HCT116 (cell line): Measurements from ENCODE around the gene RIC8B. TPM values are rescaled to one million over a fixed set of nuclear protein-coding genes. Genes with fewer than 3 reads are reported as not detected.

Experiments used
- ATAC-seq: fragments of 200-7000 bp; cut with Tn5 transposase; 2 replicates; pipeline ENCODE4 v1.9.1; 2020; ENCODE audit warnings: mild to moderate bottlenecking, moderate library complexity
- BruUV-seq: library from RNA; stranded (reverse); fragments of 400-500 nt; replicated peaks from 2 replicates; lab custom pipeline; 2021; lab: Mats Ljungman, UMichigan
- CTCF ChIA-PET: fragments of 300-600 bp; sonication (Branson Sonifier 250); formaldehyde crosslinking; loops from one replicate; lab custom pipeline; 2021; ENCODE audit warnings: antibody characterized with exemption; lab: Charles Lee
- POLR2A ChIA-PET: fragments of 300-600, 350-600 bp; sonication (Branson Sonifier 250); formaldehyde crosslinking; loops from one replicate; lab custom pipeline; 2021; ENCODE audit warnings: antibody characterized with exemption; lab: Charles Lee
- RAD21 ChIA-PET, 2 experiments: fragments of 300-600 bp; sonication (Branson Sonifier 250); formaldehyde crosslinking; loops; one replicate each; lab custom pipeline; 2023; ENCODE audit warnings: low total read pairs in 2 of 2; ENCODE audit not compliant: uncharacterized antibody in 2 of 2, unreplicated experiment in 2 of 2, low non-redundant PET in 1 of 2; lab: Charles Lee
- DNase-seq: peaks from one replicate; pipeline ENCODE4 v3.0.0-alpha.2; 2010; ENCODE audit warnings: low read depth, low spot score
- H2AFZ ChIP-seq: fragments of 200-600 bp; shearing (Covaris generic), sonication (generic); 2 replicates; pipeline ENCODE4 v1.6.1; 2017; ENCODE audit warnings: low read depth, mixed run types, mixed read lengths, antibody characterized with exemption, low read length; ENCODE audit not compliant: poor library complexity, severe bottlenecking
- H3K27ac ChIP-seq: 2 replicates; pipeline ENCODE4 v1.5.1; 2012; ENCODE audit warnings: low read depth, low read length
- H3K27me3 ChIP-seq: fragments of 200-600 bp; sonication (generic); 2 replicates; pipeline ENCODE4 v1.6.1; 2016; ENCODE audit warnings: mixed run types, low read length, mixed read lengths; ENCODE audit not compliant: insufficient read depth
- H3K36me3 ChIP-seq, 2 experiments: fragments of 200-500 bp in 1 of 2; fragments of 200-600 bp in 1 of 2; sonication (Bioruptor generic) in 1 of 2; sonication (generic) in 1 of 2; 2 replicates each; pipeline versions ENCODE4 v1.5.1 to v1.6.1; 2014 to 2016; ENCODE audit warnings: low read length in 2 of 2, inconsistent platforms in 1 of 2, mixed read lengths in 1 of 2, mixed run types in 1 of 2; ENCODE audit not compliant: insufficient read depth in 2 of 2, control insufficient read depth in 1 of 2
- H3K4me1 ChIP-seq, 2 experiments: fragments of 200-600 bp in 1 of 2; sonication (generic) in 1 of 2; 2 replicates each; pipeline versions ENCODE4 v1.5.1 to v1.6.1; 2012 to 2017; ENCODE audit warnings: low read length in 2 of 2, inconsistent platforms in 1 of 2, mild to moderate bottlenecking in 1 of 2, mixed read lengths in 1 of 2, mixed run types in 1 of 2, moderate library complexity in 1 of 2; ENCODE audit not compliant: insufficient read depth in 2 of 2, control insufficient read depth in 1 of 2
- H3K4me2 ChIP-seq: fragments of 200-600 bp; sonication (generic); 2 replicates; pipeline ENCODE4 v1.6.1; 2017; ENCODE audit warnings: mixed run types, low read length, mixed read lengths
- H3K4me3 ChIP-seq, 2 experiments: fragments of 200-600 bp in 1 of 2; sonication (generic) in 1 of 2; replicated peaks in 1 of 2; 2 replicates each; pipeline ENCODE4 v1.5.1; 2011 to 2016; ENCODE audit warnings: low read length in 2 of 2, control low read depth in 1 of 2, low read depth in 1 of 2, mild to moderate bottlenecking in 1 of 2, mixed read lengths in 1 of 2, mixed run types in 1 of 2
- H3K79me2 ChIP-seq: fragments of 200-600 bp; sonication (generic); 2 replicates; pipeline ENCODE4 v1.6.1; 2017; ENCODE audit warnings: mild to moderate bottlenecking, mixed run types, low read length, moderate library complexity, mixed read lengths; ENCODE audit not compliant: insufficient read depth
- H3K9ac ChIP-seq: fragments of 200-600 bp; sonication (generic); 2 replicates; pipeline ENCODE4 v1.6.1; 2016; ENCODE audit warnings: low read length, mixed read lengths
- H3K9me2 ChIP-seq: fragments of 200-600 bp; sonication (generic), shearing (Covaris generic); 2 replicates; pipeline ENCODE4 v1.6.1; 2017; ENCODE audit warnings: mixed run types, mild to moderate bottlenecking, moderate library complexity; ENCODE audit not compliant: insufficient read depth
- H3K9me3 ChIP-seq, 2 experiments: fragments of 200-500 bp in 1 of 2; fragments of 200-600 bp in 1 of 2; sonication (Bioruptor generic) in 1 of 2; sonication (generic) in 1 of 2; 2 replicates each; pipeline ENCODE4 v1.6.1; 2014 to 2017; ENCODE audit warnings: low read length in 2 of 2, mixed read lengths in 2 of 2, inconsistent platforms in 1 of 2, low read depth in 1 of 2, mild to moderate bottlenecking in 1 of 2, mixed run types in 1 of 2, moderate library complexity in 1 of 2; ENCODE audit not compliant: control insufficient read depth in 1 of 2, insufficient read depth in 1 of 2
- H4K20me1 ChIP-seq: fragments of 200-600 bp; sonication (generic), shearing (Covaris generic); 2 replicates; pipeline ENCODE4 v1.6.1; 2017; ENCODE audit warnings: mixed run types, mild to moderate bottlenecking, moderate library complexity; ENCODE audit not compliant: insufficient read depth
- CBX3 ChIP-seq: IDR thresholded peaks from 2 replicates; pipeline ENCODE4 v1.6.1; 2012; ENCODE audit warnings: low read depth
- CEBPB ChIP-seq: IDR thresholded peaks from 2 replicates; pipeline ENCODE4 v1.6.1; 2012; ENCODE audit warnings: low read depth
- CTCF ChIP-seq, 3 experiments: fragments of 200-600 bp in 1 of 3; sonication (generic) in 1 of 3; IDR thresholded peaks in 2 of 3; conservative IDR thresholded peaks in 1 of 3; 2 replicates each; pipeline ENCODE4 v1.5.1; 2012 to 2017; ENCODE audit warnings: low read depth in 2 of 3, low read length in 2 of 3, antibody characterized with exemption in 1 of 3, borderline replicate concordance in 1 of 3, control low read depth in 1 of 3, mild to moderate bottlenecking in 1 of 3, mixed read lengths in 1 of 3, mixed run types in 1 of 3, moderate library complexity in 1 of 3; ENCODE audit not compliant: insufficient read depth in 1 of 3
- ELF1 ChIP-seq: IDR thresholded peaks from 2 replicates; pipeline ENCODE4 v1.6.1; 2012; ENCODE audit warnings: low read depth, borderline replicate concordance
- EZH2 ChIP-seq: fragments of 200-600 bp; sonication (generic); IDR thresholded peaks from 2 replicates; pipeline ENCODE4 v1.6.1; 2017; ENCODE audit warnings: antibody characterized with exemption, mixed run types
- EZH2phosphoT487 ChIP-seq: fragments of 200-600 bp; IDR thresholded peaks from 2 replicates; pipeline ENCODE4 v1.6.1; 2018; ENCODE audit warnings: antibody characterized with exemption, borderline replicate concordance
- FOSL1 ChIP-seq: IDR thresholded peaks from 2 replicates; pipeline ENCODE4 v1.6.1; 2012; ENCODE audit warnings: low read depth
- JUND ChIP-seq: IDR thresholded peaks from 2 replicates; pipeline ENCODE4 v1.6.1; 2012
- MAX ChIP-seq: IDR thresholded peaks from 2 replicates; pipeline ENCODE4 v1.6.1; 2012
- POLR2A ChIP-seq: IDR thresholded peaks from 2 replicates; pipeline ENCODE4 v1.7.0; 2011; ENCODE audit warnings: borderline replicate concordance; ENCODE audit not compliant: insufficient read depth, insufficient read length; ENCODE audit errors: extremely low read depth
- POLR2AphosphoS5 ChIP-seq: IDR thresholded peaks from 2 replicates; pipeline ENCODE4 v1.6.1; 2011; ENCODE audit warnings: mild to moderate bottlenecking, low read depth, low read length, moderate library complexity
- RAD21 ChIP-seq: IDR thresholded peaks from 2 replicates; pipeline ENCODE4 v1.6.1; 2012; ENCODE audit warnings: low read depth, mild to moderate bottlenecking
- REST ChIP-seq: IDR thresholded peaks from 2 replicates; pipeline ENCODE4 v1.6.1; 2012; ENCODE audit warnings: low read depth
- SRF ChIP-seq: IDR thresholded peaks from 2 replicates; pipeline ENCODE4 v1.6.1; 2012; ENCODE audit warnings: low read depth
- YY1 ChIP-seq: IDR thresholded peaks from 2 replicates; pipeline ENCODE4 v1.6.1; 2011; ENCODE audit warnings: low read length, low read depth, moderate library complexity, mild to moderate bottlenecking; ENCODE audit not compliant: insufficient replicate concordance; ENCODE audit errors: extremely low read depth
- ZBTB33 ChIP-seq: IDR thresholded peaks from 2 replicates; pipeline ENCODE4 v1.6.1; 2011; ENCODE audit warnings: mild to moderate bottlenecking, low read length, moderate library complexity; ENCODE audit not compliant: insufficient replicate concordance; ENCODE audit errors: extremely low read depth
- ZFX ChIP-seq: fragments of 450-650 bp; IDR thresholded peaks from 2 replicates; pipeline ENCODE4 v1.6.1; 2017
- intact Hi-C: fragments of 100-400 bp; cut with micrococcal nuclease; formaldehyde crosslinking; loops from 2 replicates; pipeline ENCODE4 v1.10.0; 2022
- total RNA-seq: library from RNA; stranded (reverse); gene quantifications from one replicate; pipeline ENCODE4 v1.2.1, GENCODE V29; 2021; ENCODE audit not compliant: unreplicated experiment

The RIC8B gene
- total RNA-seq, 1 experiment from 2014 or later = 16.7 TPM

GRCh38 chr12:106901276-106901675 is 126.8 kb downstream of the RIC8B start:
- H3K4me2 ChIP-seq = no peak overlapping the region
- H3K27ac ChIP-seq = no peak overlapping the region
- no TSS peak for BruUV-seq
- H3K9ac ChIP-seq = no peak overlapping the region
- no peaks in the 10 kb centered on the region for H4K20me1 ChIP-seq
- H3K27me3 ChIP-seq = no peaks in the 10 kb centered on the region
- H2AFZ ChIP-seq = no peak overlapping the region
- no peaks in the 10 kb centered on the region for H3K9me2 ChIP-seq
- ChIA-PET POLR2A (no interaction called here), RAD21 (no interaction called here), CTCF (no interaction called here)
- DNase-seq = no peak
- no peak overlapping the region for H3K4me3 ChIP-seq
- ATAC-seq = no peak
- no peaks in the 10 kb centered on the region for H3K79me2 ChIP-seq
- intact Hi-C loops = no loop called here
- no peaks in the 10 kb centered on the region for H3K36me3 ChIP-seq
- H3K9me3 ChIP-seq = no peaks in the 10 kb centered on the region
- peaks cover 0 to 16% of the 10 kb centered on the region in 2 experiments; a peak in 2 of 4 replicates for H3K4me1 ChIP-seq
- TF ChIP-seq ZFX (no peak), EZH2phosphoT487 (no peak), JUND (no peak), CTCF (IDR thresholded peaks at IDR 0.05 in 2 of 3, conservative IDR thresholded peaks at IDR 0.05 in 1 of 3; ENCODE audit: borderline replicate concordance in 1 of 3, insufficient read depth in 1 of 3, low read depth in 2 of 3, low read length in 2 of 3) (no peak), CEBPB (no peak), YY1 (no peak), POLR2AphosphoS5 (no peak), POLR2A (no peak), ZBTB33 (no peak), ELF1 (no peak), RAD21 (no peak), FOSL1 (no peak), MAX (no peak), SRF (no peak), EZH2 (no peak), CBX3 (no peak), REST (no peak)
- TF ChIP-seq, all 23 proteins: peak for 0
